Coronary artery (tissue), 2 donors: ENCODE measurements around the gene TRHDE.

ENCODE experiments used
- DNase-seq: peaks from one replicate; pipeline ENCODE4 v3.0.0-alpha.2; 2017; ENCODE audit warnings: low spot score
- H3K27ac ChIP-seq, 2 donors: fragments of 200-600 bp; sonication (generic); one replicate each; pipeline ENCODE4 v1.5.1; 2016 to 2019
- H3K4me3 ChIP-seq: fragments of 200-600 bp; sonication (generic); 2 replicates; pipeline ENCODE4 v1.5.1; 2016; ENCODE audit warnings: mild to moderate bottlenecking, moderate library complexity
- CTCF ChIP-seq: fragments of 200-600 bp; sonication (generic); IDR thresholded peaks from one replicate; pipeline ENCODE4 v1.5.1; 2019; ENCODE audit warnings: antibody characterized with exemption

Gene TRHDE

DNA sequence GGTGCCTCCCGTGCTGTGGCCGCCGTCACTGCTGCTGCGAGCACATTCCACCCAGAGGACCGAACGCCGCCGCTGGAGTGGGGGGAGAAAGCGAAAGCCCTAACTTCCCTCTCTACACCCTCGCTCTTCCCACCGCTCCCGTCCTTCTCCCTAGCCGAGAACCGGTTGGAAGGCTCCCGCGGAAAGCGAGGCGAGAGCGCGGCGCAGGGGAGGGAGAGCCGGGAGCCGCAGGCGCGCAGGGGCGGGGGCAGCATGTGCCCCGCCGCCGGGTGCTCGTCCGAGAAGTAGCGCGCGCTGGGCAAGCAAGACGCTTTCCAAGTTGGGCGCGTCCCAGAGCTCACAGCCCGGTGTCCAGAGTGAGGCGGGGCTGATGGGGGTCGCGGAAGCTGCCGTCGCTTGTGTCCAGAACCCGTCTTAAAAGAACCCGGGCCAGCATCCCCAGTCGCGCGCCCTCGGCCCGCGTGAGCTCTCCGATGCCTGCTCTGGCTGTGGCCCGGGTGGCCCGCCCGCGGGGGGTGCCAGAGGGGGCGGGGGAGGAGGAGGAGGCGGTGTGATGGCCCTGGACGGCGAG, at the start of gene TRHDE:
Gene TRHDE, plus strand, starts transcription at position 280 of the 571 bp plus-strand sequence. Its CDS starts 274 bp downstream, at position 554.
- no peak for TF ChIP-seq CTCF
- Histone ChIP-seq H3K27ac (peak within 1 kb of the TSS in 1 of 2 donors; percentile 81), H3K4me3 (peak within 1 kb of the TSS; percentile 74)
- peak; percentile 72 for DNase-seq

GRCh38 chr12:72226510-72226909, 45.7 kb upstream of the TRHDE start:
- no peak for TF ChIP-seq CTCF
- no peak for DNase-seq
- no peak overlapping the region for H3K27ac ChIP-seq
- no peak overlapping the region for H3K4me3 ChIP-seq

GRCh38 chr12:72228424-72228823, 43.7 kb upstream of the TRHDE start:
- no peak for TF ChIP-seq CTCF
- Histone ChIP-seq H3K4me3 (no peak overlapping the region), H3K27ac (no peak overlapping the region)
- no peak for DNase-seq

GRCh38 chr12:72230589-72230988, 41.6 kb upstream of the TRHDE start:
- Histone ChIP-seq H3K27ac (no peak overlapping the region), H3K4me3 (no peak overlapping the region)
- DNase-seq: no peak
- no peak for TF ChIP-seq CTCF

GRCh38 chr12:72234886-72235285, 37.3 kb upstream of the TRHDE start:
- TF ChIP-seq CTCF: no peak
- Histone ChIP-seq H3K4me3 (no peak overlapping the region), H3K27ac (no peak overlapping the region)
- DNase-seq: no peak

- no peak overlapping the region for H3K27ac ChIP-seq
- TF ChIP-seq CTCF: no peak
- no peak for DNase-seq
- H3K4me3 ChIP-seq: no peak overlapping the region
Observed at GRCh38 chr12:72236071-72236705, 36.0 kb upstream of the TRHDE start.

DNA sequence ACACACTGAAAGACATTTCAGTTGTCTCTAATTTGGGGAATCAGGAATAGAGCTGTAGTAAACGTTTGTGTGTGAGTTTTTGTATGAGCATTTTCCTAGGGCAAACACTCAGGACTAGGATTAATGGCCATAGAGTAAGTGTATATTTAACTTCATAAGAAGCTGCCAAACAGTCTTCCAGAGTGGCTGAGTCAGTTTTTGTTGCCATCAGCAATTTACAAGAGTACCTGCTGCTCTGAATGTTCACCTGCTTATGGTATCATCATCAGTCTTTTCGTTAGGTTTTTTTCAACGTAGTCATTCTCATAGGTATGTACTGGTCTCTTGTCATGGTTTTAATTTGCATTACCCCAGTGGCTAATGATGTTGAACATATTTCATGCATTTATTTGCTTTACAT, 30.6 kb upstream of the TRHDE start:
- Histone ChIP-seq H3K27ac (no peak overlapping the region), H3K4me3 (no peak overlapping the region)
- DNase-seq: no peak
- no peak for TF ChIP-seq CTCF
